Measurements from ENCODE around the gene LYZL1.
"Not testable (repeated sequence)": the region's sequence is repeated elsewhere in the genome, so short reads cannot be mapped to it uniquely, and the experiment has no call there.

The LYZL1 gene

GRCh38 chr10:29265210-29265768, 23.6 kb upstream of the LYZL1 start:
- no peak for DNase-seq

DNA sequence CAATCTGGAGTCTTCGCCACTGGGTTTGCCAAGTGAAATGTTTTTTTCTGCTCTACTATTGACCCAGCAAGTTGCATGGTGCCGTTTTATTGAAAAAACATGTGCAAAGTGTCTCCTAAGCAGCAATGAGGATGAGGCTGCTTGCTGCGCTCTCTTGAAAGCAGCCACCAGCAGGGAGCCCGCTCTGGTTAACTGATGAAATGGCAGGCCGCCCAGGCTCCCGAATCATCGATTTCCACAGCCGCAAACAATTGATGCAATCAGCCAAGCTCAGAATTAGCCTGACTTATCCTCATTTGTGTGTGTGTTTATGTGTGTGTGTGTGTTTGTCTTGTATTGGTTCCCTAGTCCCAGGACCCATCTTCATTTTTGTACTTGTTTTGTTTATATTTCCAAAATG, 22.2 kb upstream of the LYZL1 start:
- no peak for DNase-seq

- DNase-seq: no peak
These were observed 20.9 kb upstream of the LYZL1 start for GRCh38 chr10:29268011-29268410.

GRCh38 chr10:29269486-29269885, 19.4 kb upstream of the LYZL1 start:
- DNase-seq: no peak

DNA sequence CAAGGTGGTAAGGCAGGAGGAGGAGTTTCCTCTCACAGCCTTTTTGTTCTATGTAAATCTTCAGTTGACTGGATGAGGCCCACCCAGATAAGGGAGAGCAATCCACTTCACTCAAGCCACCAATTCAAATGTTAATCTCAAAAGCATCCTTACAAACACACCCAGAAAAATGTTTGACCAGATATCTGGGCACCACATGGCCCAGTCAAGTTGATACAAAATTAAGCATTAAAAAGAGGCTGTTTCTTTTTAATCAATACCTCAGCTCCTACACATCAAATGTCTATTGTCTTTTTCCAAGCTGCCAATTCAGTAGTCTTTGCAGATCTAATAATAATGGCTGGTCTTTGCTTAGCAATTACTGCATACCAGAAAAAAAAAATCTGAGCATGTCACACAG, 18.0 kb upstream of the LYZL1 start:
- DNase-seq: no peak

DNA sequence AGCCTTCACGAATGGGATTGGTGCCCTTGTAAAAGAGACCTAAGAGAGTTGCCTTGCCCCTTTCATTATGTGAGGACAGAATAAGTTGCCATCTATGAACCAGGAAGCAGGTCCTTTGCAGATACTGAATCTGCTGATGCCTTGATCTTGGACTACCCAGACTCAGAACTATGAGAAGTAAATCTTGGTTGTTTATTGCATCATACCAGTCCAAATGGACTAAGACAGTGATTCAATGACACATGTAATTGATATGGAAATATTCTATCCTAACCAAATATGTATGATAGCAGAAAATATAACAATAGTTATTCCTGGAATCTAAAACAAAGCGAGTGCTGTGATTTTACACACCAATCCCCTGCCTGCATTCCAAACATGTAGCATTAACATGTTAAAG, 17.0 kb upstream of the LYZL1 start:
- DNase-seq: no peak

DNA sequence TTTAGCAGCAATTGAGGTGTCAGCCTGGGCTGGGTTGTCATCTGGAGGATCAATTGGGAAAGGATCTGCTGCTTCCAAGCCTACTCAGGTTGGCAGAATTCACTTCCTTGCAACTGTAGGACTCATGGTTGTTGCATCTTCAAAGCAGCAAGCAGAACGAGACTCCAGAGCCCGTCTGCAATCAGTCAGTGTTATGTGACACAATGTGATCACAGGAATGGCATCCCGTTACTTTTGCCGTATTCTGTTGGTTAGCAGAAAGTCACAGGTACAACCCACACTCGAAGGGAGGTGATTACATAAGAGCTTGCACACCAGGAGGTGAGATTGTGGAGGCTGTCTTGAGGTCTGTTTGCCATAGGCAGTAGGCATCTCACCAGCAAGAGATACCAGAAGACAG, 15.4 kb upstream of the LYZL1 start:
- DNase-seq: no peak

- DNase-seq: no peak
These were observed 12.5 kb upstream of the LYZL1 start for GRCh38 chr10:29276251-29276850.

DNA sequence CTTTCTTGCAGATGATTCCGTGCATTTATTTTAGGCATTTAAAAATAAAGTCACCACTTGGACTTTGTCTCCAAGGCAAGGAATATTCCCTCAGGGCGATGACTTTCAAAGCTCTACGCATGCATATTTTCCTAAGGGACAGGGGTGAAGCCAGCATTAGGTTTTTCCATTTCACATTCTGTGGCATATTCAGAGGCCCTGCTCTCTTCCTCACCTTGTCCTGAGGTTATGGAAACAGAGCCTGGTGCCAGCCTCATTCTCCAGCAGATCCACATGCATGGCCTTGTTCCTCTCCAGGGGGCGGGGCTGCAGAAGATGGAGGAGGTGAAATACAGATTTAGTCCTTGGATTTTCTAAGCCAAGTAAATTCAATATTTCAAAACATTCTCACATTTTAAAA, 11.6 kb upstream of the LYZL1 start:
- no peak for DNase-seq

GRCh38 chr10:29279779-29280487, 8.9 kb upstream of the LYZL1 start:
- DNase-seq: no peak

DNA sequence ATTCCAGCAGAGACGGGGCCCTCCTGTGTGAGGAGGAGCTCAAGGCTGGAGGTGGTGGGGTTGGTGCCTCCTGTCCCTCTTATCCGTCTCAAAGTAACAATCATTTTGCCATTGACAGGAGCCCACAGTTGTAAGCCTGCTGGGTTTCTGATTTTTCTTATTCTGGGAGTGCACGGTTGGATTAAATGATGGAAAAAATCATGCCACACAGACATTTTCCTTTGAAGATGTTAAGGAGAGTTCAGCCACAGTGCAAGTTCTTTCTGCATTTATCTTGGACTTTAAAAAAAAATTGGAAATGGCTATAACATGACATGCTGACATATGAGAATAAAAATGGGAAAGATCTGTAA, 8.4 kb upstream of the LYZL1 start:
- no peak for DNase-seq

DNA sequence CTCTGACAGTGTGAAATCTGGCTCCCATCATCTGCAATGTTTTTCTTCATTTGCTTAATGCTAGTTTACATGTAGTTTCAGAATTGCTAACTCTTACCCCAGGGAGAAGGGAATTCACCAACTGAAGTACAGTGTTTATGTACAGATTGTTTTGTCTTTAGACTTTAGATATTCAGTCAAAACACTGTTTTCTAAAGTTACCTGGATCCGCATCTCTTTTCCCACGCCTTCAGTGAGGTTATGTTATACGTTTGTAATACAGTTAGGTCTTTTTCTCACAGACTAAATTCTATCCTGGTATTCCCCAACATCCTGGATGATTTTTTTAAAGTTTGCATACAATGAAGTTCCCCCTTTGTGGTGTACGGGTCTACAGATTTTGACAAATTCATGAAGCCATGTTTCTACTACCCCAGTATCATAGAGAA, 3.2 kb upstream of the LYZL1 start:
- DNase-seq: no peak

DNA sequence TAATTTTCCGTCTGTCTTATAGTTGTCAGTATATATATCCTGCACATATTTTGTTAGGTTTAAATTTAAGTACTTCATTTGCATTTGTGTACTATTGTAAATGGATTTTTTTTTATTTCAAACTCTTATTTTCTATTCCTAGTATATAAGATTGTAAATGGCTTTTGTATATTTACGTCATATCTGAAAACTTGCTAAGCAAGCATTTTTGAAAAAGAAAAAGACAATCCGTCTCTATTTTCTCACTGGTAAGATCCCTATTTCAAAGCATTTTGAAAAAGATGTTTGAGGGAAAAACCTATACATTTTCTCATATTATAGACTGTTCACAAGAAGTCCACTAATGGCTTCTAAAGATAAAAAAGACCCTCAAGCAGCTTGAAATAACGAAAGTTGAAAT, 1.2 kb upstream of the LYZL1 start:
- DNase-seq: no peak

DNA sequence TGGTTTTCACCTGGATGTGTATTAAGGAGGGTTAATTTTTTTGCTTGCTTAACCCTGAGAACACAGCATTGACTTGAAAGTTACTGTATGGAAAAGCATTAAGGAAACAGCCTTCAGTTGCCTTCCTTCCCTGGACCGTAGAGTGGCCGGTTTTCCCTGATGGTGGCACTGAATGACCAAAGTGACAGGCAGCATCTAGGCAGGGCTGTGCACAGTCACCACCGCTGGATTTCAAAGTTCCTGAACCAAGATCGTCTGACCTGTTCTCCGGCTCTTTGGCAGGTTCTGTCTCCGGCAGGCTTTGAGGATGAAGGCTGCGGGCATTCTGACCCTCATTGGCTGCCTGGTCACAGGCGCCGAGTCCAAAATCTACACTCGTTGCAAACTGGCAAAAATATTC, 2.7 kb downstream of the LYZL1 start:
- not testable (repeated sequence) for DNase-seq

- not testable (repeated sequence) for DNase-seq
These were observed 3.5 kb downstream of the LYZL1 start for GRCh38 chr10:29292406-29292805.

- no peak for DNase-seq
These were observed 6.9 kb downstream of the LYZL1 start for GRCh38 chr10:29295813-29296212.

DNA sequence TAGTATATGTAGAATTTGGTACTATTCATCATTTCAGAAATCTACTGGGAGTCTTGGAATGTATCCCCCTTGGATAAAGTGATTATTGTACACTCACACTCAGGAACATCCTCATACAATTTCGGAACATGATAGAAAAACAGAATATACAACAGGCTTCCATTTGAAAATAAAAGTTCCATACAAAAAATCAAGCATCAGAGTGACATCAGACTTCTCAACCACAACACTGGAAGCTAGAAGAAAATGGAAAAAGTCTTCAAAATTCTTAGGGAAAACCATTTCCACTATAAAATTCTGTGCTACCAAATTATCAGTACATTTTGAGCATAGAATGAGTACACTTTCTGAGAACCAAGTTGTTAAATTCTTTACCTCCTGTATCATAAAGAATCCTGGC, 8.8 kb downstream of the LYZL1 start:
- no peak for DNase-seq

DNA sequence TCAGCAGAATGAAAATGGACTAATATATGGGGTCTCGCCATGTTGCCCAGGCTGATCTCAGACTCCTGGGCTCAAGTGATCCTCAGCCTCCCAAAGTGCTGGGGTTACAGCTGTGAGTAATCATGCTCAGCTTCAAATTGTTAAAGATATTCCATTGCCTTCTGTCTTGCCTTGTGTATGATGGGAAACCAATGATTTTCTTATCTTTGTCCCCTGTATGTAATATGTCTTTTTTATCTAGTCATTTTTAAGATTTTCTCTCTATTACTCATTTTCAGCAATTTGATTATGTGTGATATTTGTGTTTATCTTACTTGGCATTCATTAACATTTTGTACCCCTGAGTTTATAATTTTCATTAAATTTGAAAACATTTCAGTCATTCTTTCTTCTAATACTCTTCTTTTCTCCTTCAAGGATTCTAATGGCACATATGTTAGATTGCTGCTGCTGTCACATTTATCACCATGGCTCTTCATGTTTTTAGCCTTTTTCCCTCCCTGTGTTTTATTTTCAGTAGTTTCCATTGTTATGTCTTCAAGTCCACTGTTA, 12.6 kb downstream of the LYZL1 start:
- DNase-seq: no peak

DNA sequence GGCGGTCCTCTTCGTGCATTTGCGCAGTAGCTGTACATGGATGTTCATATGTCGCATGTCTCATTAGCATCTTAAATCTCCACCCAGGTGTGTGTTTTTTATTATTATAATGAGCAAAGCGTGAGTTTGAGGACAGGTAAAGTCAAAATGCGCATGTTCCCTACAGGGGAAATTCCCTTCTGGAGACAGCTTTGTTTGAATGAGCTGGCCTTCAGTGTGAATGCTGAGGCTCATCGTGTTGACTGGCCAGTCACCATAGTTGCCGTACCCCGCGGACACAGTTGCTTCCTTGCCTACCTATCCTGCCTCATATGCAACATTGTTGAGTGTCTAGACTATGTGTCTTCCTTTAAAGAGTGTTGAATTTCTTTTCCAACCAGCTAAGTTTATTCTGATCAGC, 13.6 kb downstream of the LYZL1 start:
- no peak for DNase-seq

GRCh38 chr10:29304264-29304994, 15.6 kb downstream of the LYZL1 start:
- DNase-seq: peak; percentile 35

DNA sequence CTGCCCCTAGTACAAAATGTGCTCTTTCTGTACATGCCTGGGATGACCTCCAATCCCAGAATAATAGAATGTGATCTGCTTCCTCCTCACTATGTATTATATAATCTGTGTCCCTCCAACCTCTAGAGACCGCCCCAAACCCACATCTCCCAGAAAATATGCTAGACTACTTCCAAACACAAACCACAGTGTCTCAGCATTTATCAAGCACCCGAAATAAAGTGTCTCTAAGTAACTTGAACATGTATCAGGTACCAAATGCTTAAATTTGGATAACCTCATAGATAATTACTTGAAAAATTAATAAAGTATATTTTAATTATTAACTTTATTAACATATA, 16.1 kb downstream of the LYZL1 start:
- no peak for DNase-seq

DNA sequence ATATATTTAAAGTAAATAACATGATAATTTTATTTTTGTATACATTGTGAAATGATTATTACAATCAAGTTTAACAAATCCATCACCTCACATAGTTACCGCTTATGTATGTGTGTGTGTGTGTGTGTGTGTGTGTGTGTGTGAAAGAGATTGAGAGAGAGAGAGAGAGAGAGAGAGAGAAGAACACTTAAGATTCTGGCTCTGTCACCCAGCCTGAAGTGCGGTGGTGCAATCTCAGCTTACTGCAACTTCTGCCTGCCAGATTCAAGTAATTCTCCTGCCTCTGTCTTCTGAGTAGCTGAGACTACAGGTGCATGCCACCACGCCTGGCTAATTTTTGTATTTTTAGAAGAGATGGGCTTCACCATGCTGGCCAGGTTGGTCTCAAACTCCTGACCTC, 17.8 kb downstream of the LYZL1 start:
- DNase-seq: no peak

DNA sequence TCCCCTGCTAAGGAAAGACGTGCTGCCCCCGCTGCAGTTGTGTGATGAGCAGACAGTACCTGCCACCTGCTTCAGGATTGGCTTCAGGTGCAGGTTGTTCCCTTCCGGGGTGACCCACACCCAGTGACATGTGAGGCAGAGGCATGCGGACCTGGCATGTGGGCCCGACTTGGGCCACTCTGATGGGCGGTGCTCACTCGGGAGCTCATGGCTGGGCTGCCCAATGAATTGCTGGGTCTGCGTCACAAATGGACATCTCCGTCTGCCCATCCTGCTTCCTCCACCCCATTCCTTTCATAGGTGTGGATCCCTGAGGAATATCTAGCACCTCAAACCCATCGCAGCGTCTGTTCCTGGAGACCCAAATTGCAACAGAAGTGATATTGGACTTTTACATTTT, 19.3 kb downstream of the LYZL1 start:
- DNase-seq: not testable (repeated sequence)

- no peak for DNase-seq
These were observed 20.6 kb downstream of the LYZL1 start for GRCh38 chr10:29309465-29309864.

All from activated CD4-positive, alpha-beta T cell treated with anti-CD3 and anti-CD28 coated beads for 48 hours (primary cell).